Measurements from ENCODE around the gene LILRB5. TPM values are rescaled to one million over a fixed set of nuclear protein-coding genes. Genes with fewer than 3 reads are reported as not detected.

LILRB5 gene
- polyA plus RNA-seq, 3 donors = 0.14 to 1.1 (median 0.17) TPM

DNA sequence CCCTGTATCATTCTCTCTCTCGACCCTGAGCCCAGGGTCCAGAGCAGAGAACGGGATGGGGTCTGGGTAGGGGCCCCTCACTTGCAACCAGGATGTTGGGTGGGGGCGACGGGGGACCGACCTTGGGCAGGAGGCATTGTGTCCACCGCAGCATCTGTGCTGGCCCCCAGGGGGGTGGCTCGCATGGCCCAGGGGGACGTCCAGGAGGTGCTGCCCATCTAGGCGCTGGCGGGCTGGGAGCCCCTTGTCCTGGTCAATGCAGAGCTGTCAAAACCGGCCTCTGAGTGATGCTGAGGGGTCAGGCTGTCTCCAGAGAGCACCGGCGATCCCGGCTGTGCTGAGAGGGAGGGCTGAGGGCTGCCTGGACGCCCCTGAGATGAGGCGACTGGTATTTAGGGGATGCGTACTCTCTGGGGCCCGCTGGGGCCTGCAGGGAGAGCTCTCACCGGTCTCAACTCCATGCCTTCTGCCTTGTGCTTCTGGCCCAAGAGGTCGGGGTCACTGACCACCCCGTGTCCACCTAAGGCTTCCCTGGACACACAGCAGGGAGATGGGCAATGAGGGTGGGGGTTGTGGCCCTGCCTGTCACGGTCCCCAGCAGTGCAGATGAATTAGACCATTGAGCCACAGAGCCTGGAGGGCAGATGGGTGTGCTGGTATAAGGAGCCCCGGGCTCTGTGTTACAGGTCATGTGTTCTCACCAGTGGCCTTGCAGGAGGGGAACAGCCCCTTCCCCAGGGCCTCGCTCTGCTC, 47.8 kb downstream of the LILRB5 start:
- TF ChIP-seq, protein P1, sequence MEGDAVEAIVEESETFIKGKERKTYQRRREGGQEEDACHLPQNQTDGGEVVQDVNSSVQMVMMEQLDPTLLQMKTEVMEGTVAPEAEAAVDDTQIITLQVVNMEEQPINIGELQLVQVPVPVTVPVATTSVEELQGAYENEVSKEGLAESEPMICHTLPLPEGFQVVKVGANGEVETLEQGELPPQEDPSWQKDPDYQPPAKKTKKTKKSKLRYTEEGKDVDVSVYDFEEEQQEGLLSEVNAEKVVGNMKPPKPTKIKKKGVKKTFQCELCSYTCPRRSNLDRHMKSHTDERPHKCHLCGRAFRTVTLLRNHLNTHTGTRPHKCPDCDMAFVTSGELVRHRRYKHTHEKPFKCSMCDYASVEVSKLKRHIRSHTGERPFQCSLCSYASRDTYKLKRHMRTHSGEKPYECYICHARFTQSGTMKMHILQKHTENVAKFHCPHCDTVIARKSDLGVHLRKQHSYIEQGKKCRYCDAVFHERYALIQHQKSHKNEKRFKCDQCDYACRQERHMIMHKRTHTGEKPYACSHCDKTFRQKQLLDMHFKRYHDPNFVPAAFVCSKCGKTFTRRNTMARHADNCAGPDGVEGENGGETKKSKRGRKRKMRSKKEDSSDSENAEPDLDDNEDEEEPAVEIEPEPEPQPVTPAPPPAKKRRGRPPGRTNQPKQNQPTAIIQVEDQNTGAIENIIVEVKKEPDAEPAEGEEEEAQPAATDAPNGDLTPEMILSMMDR (IDR thresholded peaks at IDR 0.05) = no peak
- intact Hi-C loops (cut with micrococcal nuclease) = loop anchor here (2.0 to 5.0 kb wide), 2 partner anchors 22 to 163 kb away; no protein-coding TSS in a partner anchor
- H3K9me3 Mint-ChIP-seq = peaks cover 0 to 4% (median 0%) of the 10 kb centered on the region in 7 donors
- peaks cover 62 to 69% of the 10 kb centered on the region in 2 donors for H3K36me3 Mint-ChIP-seq
- DNase-seq = no peak
- Histone ChIP-seq H3K79me2 (ENCODE audit: insufficient read depth, low read length) (peaks cover 74% of the 10 kb centered on the region), H3K4me1 (ENCODE audit: control insufficient read depth in 1 of 2, insufficient read depth in 2 of 2, low read length in 2 of 2) (peaks cover 75 to 82% of the 10 kb centered on the region in 2 donors), H3K9ac (ENCODE audit: insufficient read depth, low read length, poor library complexity, severe bottlenecking) (peak overlapping the region; percentile 81), H3K4me2 (replicated peaks; ENCODE audit: extremely low read depth, low read length, poor library complexity, severe bottlenecking) (peak overlapping the region; percentile 48), H3K27ac (ENCODE audit: low read depth in 1 of 2, low read length in 2 of 2) (peak overlapping the region; percentile 97 to 100), H4K20me1 (ENCODE audit: insufficient read depth, low read length) (peaks cover 22% of the 10 kb centered on the region), H3K4me3 (replicated peaks in 1 of 3; ENCODE audit: low read depth in 2 of 3, low read length in 3 of 3) (peak overlapping the region in 1 of 3 experiments; percentile 58), H2AFZ (ENCODE audit: insufficient read depth, low read depth, low read length, poor library complexity, severe bottlenecking) (no peak overlapping the region), H3K9me3 (replicated peaks in 1 of 2; ENCODE audit: control insufficient read depth in 1 of 2, insufficient read depth in 1 of 2, low read length in 2 of 2) (no peaks in the 10 kb centered on the region), H3K36me3 (replicated peaks in 1 of 2; ENCODE audit: control insufficient read depth in 1 of 2, insufficient read depth in 2 of 2, low read length in 2 of 2) (peaks cover 33 to 35% of the 10 kb centered on the region in 2 donors), H3K27me3 (ENCODE audit: control insufficient read depth in 2 of 2, insufficient read depth in 2 of 2, low read length in 2 of 2) (no peaks in the 10 kb centered on the region)
- peak overlapping the region; percentile 68 to 88 for H3K4me3 Mint-ChIP-seq
- 68% methylated on average over 22 of the region's 24 CpGs for WGBS (ENCODE audit: insufficient coverage)
- H3K27me3 Mint-ChIP-seq (ENCODE audit: low read depth in 3 of 3) = peaks cover 0 to 12% (median 2%) of the 10 kb centered on the region in 3 donors
- peaks cover 87% of the 10 kb centered on the region for H3K4me1 Mint-ChIP-seq
- H3K27ac Mint-ChIP-seq = peak overlapping the region; percentile 99 to 100 (median 100)

DNA sequence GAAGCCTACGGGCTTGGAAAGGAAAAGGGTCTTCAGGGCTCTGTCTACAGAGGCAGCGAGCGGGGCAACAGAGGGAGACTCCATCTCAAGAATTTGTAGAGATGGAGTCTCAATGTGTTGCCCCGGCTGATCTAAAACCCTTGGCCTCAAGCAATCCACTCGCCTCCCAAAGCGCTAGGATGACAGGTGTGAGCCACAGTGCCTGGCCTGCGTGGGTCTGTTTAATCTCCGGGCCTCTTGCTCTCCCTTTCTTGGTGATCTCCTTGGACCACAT, 48.4 kb downstream of the LILRB5 start:
- Histone ChIP-seq H3K9ac (ENCODE audit: insufficient read depth, low read length, poor library complexity, severe bottlenecking) (peak overlapping the region; percentile 81), H3K4me1 (ENCODE audit: control insufficient read depth in 1 of 2, insufficient read depth in 2 of 2, low read length in 2 of 2) (peaks cover 80 to 87% of the 10 kb centered on the region in 2 donors), H3K79me2 (ENCODE audit: insufficient read depth, low read length) (peaks cover 79% of the 10 kb centered on the region), H4K20me1 (ENCODE audit: insufficient read depth, low read length) (peaks cover 27% of the 10 kb centered on the region), H3K9me3 (replicated peaks in 1 of 2; ENCODE audit: control insufficient read depth in 1 of 2, insufficient read depth in 1 of 2, low read length in 2 of 2) (no peaks in the 10 kb centered on the region), H3K4me3 (replicated peaks in 1 of 3; ENCODE audit: low read depth in 2 of 3, low read length in 3 of 3) (peak overlapping the region in 2 of 3 experiments; percentile 4 to 58), H3K4me2 (replicated peaks; ENCODE audit: extremely low read depth, low read length, poor library complexity, severe bottlenecking) (peak overlapping the region; percentile 48), H2AFZ (ENCODE audit: insufficient read depth, low read depth, low read length, poor library complexity, severe bottlenecking) (no peak overlapping the region), H3K36me3 (replicated peaks in 1 of 2; ENCODE audit: control insufficient read depth in 1 of 2, insufficient read depth in 2 of 2, low read length in 2 of 2) (peaks cover 38 to 40% of the 10 kb centered on the region in 2 donors), H3K27ac (ENCODE audit: low read depth in 1 of 2, low read length in 2 of 2) (peak overlapping the region; percentile 97 to 100), H3K27me3 (ENCODE audit: control insufficient read depth in 2 of 2, insufficient read depth in 2 of 2, low read length in 2 of 2) (no peaks in the 10 kb centered on the region)
- no peak for DNase-seq
- TF ChIP-seq, protein P1 (IDR thresholded peaks at IDR 0.05) = no peak
- Mint-ChIP-seq H3K36me3 (peaks cover 66 to 74% of the 10 kb centered on the region in 2 donors), H3K9me3 (peaks cover 0 to 4% (median 0%) of the 10 kb centered on the region in 7 donors), H3K4me1 (peaks cover 89% of the 10 kb centered on the region), H3K27ac (peak overlapping the region; percentile 99 to 100 (median 100)), H3K27me3 (ENCODE audit: low read depth in 3 of 3) (peaks cover 0 to 11% (median 2%) of the 10 kb centered on the region in 3 donors), H3K4me3 (peak overlapping the region; percentile 86 to 100)
- intact Hi-C loops (cut with micrococcal nuclease) = loop anchor here (2.0 to 5.0 kb wide), 2 partner anchors 22 to 164 kb away; no protein-coding TSS in a partner anchor
- 50% methylated on average over 4 of the region's 8 CpGs for WGBS (ENCODE audit: insufficient coverage)

All from CD14-positive monocyte (primary cell).